HG03135 (cell line): ENCODE measurements around the gene DTNB.

Experiments
- ATAC-seq: cut with Tn5 transposase; IDR thresholded peaks from one replicate; pipeline ENCODE4 v1.9.1; 2021; ENCODE audit warnings: mild to moderate bottlenecking, moderate library complexity; ENCODE audit not compliant: unreplicated experiment

The DTNB gene

GRCh38 chr2:25375371-25375988, 297.9 kb downstream of the DTNB start:
- ATAC-seq, result no peak

DNA sequence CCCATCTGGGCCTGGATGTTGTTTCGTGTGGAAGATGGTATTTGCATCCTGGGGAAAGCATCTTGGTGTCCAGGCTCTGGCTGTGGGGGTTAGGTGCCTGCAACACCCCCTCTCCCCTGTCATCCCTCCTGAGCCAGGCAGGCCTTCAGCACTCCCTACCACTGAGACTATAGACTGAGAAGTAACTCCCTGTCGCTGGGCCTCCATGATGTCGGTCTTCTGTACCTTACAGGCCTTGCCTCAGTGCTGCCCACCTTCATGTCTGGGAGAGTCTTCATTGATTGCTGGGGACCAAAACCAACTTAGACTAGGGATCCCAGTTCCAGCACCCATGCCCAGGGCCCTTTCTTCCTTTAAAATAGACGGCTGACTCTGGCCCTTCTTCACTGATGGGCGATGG, 298.6 kb downstream of the DTNB start:
- no peak for ATAC-seq

GRCh38 chr2:25374411-25374810, 299.0 kb downstream of the DTNB start:
- ATAC-seq, result no peak

- no peak for ATAC-seq
Observed at GRCh38 chr2:25373269-25373981, 300.0 kb downstream of the DTNB start.

DNA sequence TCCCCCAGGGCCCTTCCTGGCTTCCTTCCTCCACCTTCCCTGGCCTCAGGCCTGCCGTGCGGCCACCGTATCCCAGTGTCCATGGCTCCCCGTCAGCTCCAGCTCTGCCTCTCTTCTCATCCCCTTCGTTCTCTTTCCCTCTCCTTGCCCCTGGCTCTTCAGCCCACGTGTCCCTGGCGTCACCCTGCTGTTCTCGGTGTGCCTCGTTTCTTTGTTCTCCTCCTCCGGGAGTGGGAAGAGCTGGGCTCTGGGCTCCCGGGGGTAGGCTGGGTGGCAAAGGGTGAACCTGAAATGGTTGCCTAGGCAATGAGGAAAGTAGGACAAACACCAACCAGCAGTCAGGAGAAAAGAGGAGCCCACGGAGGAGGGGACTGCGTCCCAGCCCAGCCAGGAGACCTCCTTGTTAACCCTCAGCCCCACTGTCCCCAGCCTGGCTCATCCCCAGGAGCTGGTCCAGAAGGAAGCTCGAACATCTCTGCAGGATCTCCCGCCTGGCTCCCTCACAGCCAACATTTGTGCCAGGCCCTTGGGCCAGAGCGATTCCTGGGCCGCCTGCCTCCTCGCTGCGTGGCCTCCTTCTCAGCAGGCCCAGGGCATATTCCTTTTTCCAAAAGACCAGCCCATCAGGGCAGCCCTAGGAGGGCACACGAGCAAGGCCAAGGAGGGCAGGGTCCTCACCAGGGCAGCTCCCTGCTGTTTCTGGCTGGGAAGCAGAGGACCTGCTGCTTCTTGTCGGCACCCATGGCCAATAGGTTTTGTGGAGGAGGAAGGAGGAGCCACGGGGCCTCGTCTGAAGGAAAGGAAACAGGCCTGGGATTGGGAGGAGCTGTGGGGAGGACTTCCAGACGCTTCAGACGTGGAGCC, 300.7 kb downstream of the DTNB start:
- ATAC-seq, result no peak

- no peak for ATAC-seq
Observed at GRCh38 chr2:25371253-25372241, 301.8 kb downstream of the DTNB start.

GRCh38 chr2:25369876-25370275, 303.5 kb downstream of the DTNB start:
- ATAC-seq, result no peak

DNA sequence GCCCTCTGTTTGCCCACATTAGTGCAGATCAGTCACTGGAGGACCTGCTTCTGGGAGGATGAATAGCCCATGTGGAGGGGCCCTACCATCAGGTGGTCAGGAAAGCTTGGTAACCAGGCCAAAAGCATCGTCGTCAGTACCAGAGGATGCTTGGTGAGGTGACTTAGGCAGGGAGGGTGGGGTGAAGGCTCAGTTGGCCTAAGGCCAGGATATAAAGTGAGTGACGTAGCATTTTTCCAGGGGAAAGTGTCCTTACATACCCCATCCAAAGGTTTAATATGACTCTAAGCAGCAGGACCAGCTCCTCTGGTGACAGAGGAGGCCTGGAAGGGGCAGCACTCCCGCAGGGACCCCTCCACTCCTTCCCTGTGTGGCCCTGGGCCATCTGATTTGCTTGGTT, 303.9 kb downstream of the DTNB start:
- no peak for ATAC-seq

GRCh38 chr2:25368660-25369059, 304.7 kb downstream of the DTNB start:
- ATAC-seq, result no peak

- no peak for ATAC-seq
Observed at GRCh38 chr2:25367296-25367695, 306.1 kb downstream of the DTNB start.

- no peak for ATAC-seq
Observed at GRCh38 chr2:25366629-25367028, 306.7 kb downstream of the DTNB start.

DNA sequence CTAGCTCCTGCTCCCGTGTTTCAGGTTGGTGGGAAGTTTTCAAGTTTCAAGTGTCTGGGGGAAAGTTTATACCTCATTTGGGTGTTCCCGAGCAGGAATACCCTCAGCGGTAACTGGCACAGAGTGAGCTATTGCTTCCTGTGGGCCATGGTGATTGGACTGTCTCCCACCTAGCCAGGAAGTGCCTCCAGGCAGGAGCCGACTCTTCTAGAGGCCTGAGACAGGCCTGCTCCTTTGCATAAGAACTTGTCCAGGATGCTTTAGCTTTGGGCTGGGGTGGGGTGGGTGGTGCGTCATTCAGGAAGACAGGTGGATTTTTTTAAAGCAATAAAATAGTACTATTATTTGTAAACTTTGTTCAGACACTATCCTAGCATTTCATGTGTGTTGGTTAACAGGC, 308.1 kb downstream of the DTNB start:
- no peak for ATAC-seq

DNA sequence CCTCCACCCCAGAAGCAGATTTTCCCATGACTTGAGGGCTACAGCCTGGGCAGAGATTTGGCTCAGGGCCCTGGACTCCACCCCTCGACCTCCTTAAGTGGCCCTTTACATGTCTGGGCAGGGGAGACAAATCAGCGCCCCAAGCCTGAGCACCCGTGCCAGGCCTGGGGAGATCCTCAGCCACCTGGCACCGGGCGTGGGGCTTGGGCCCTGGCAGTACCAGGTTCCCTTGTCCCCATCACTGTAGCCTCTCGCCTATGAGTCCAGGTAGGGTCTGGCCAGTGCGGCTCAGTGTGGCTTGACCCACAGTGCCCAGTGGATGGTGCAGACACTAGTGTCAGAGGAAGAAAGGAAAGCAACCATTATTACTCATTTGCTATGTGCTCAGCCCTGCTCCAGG, 309.6 kb downstream of the DTNB start:
- ATAC-seq, result no peak

DNA sequence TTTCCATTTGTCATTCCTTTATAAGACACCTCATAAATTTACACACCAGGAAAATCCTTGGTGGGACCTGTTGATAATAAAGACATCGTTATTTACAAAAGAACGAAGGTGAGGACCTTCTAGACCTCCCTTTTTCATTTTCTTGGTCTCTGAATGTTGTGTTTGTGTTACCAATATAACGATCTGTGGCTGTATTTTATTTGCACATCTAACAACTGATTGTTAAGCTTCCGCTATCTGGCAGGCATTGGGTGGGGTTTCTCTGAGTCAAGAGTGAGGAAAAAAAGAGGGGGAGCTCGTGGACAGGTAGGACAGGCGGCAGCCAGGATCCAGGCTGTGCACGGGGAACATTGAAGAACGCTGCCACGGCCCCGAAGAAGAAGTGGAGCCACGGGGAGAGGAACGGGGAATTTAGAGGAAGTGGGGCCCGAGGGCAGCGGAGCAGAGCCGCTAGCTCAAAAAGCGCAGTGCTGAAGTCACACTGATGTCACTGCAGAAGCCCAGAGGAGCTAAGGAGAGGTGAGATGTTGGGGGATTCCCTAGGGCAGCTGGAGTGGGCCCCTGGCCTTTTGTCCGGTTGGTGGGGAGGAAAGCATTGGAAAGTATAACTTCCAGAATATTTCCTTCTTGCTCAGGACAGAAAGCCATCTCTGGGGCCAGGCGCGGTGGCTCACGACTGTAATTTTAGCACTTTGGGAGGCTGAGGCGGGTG, 310.8 kb downstream of the DTNB start:
- peak; percentile 72 for ATAC-seq

- ATAC-seq, result peak; percentile 88
Observed at GRCh38 chr2:25362049-25362433, 311.3 kb downstream of the DTNB start.

DNA sequence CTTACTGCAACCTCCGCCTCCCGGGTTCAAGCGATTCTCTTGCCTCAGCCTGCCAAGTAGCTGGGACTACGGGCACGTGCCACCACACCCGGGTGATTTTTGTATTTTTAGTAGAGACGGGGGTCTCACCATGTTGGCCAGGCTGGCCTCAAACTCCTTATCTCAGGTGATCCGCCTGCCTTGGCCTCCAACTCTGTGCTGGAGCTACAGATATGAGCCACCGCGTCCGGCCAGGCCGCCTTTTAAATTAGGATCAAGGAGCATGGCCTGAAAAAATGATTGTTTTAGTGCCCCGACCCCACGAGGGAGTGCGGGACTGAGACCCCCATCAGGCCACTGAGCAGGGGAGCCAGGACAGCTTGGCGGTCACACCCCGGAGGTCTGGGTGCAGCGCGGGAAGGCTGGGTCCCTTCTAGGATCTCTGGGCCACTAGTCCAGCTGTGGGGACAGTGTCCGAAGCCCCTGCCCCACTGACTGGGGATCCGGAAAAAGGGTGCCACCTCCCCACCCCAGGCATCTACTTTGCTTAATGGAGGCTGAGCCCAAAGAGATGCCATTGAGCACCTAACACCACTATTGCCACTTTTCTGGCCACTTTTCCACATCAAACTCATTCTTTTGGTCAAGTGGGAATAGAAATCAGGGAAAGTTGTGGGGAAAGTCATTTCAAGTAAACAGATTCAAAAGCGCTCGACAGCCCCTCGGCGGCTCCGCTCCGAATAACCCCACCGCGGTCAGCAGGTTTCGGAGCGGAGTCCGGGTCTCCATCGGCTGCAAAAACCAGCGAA, 311.9 kb downstream of the DTNB start:
- no peak for ATAC-seq

DNA sequence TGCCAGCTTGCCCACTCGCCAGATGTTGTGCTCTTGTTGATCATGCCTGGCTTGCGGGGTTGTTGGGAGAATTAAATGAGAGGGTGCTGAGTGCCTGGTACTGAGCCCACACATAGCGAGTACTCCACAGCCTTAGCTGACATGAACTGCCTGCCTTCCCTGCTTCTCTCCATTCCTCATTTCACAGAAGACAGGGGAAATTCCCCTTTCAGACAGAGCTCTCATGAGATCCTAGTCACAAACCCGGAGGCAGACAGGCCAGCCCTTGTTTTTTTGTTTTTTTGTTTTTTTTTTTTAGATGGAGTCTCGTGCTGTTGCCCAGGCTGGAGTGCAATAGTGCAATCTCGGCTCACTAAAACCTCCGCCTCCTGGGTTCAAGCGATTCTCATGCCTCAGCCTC, 314.5 kb downstream of the DTNB start:
- ATAC-seq, result no peak

DNA sequence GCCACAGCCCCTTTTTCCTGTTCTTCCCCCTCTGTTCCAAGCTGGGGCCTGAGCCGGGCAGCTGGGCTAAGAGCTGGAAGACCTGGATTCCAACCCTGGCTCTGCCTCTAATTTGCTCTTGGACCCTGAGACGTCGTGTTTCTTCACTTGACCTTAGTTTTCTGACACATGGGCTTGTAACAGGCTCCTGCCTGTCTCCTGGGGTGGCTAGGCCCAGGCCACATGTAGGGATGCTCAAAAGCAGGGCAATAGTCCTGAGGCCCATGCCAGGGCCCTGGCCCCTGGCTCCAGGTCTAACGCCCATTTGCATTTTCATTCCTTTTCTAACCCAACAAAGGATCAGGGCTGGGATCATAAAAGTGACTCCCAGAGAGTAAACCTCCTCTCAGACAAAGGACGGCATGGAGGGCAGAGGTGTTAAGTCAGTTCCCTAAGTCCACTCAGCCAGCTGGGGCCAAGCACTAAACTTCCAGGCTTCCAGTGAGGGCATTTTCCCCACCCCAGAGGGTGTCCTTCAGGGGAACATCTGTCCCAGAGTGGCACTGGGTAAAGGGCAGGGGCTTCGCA, 315.0 kb downstream of the DTNB start:
- ATAC-seq, result no peak

- ATAC-seq, result no peak
Observed at GRCh38 chr2:25356088-25356487, 317.3 kb downstream of the DTNB start.
